ENCODE data around the gene CPT2. TPM values are rescaled to one million over a fixed set of nuclear protein-coding genes. Genes with fewer than 3 reads are reported as not detected.

Gene CPT2
- 10 to 100 TPM; 10.6 to 12.0 TPM for total RNA-seq
- polyA plus RNA-seq (2013, experiment 1 of 2) = 11.6 TPM
- 9.5 TPM for polyA plus RNA-seq (2013, experiment 2 of 2)
- total RNA-seq = 3.6 to 41.5 (median 22.0) reads per million in 172 experiments

DNA sequence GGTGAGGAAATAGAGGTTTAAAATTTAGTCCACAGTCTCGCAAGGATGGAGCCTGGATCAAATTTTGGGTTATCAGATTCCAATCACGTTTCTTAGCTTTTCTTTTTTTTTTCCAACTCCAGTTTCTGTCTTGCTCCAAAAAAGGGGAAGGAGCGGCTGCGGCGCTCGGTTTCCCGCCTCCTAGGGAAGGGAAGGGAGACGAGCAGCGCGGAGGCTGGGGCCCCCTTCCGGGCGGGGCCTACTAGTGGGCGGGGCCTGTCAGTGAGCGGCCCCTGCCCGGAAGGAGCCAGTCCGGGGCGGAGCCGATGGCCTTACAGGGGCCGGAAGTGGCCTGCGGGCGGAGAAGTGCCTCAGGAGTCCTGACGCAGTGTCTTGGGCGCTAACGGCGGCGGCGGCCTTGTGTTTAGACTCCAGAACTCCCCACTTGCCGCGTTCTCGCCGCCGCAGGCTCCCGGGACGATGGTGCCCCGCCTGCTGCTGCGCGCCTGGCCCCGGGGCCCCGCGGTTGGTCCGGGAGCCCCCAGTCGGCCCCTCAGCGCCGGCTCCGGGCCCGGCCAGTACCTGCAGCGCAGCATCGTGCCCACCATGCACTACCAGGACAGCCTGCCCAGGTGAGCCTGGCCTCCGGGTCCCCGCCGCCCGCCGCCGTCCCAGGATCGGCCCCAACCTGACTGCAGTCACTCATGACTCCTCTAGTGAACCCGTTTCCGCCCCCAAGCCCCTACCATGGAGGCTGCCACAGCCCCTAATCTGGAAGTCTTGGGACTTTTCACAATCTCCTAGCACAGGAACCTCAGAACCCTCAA is at the start of gene CPT2:
TSS of gene CPT2 (plus strand) at position 340 of the 806 bp plus-strand sequence. CDS start at position 460, 120 bp downstream.
- peaks cover 29% of the 10 kb centered on the region for H3K4me1 Mint-ChIP-seq (ENCODE audit: low read depth)
- ATAC-seq (ENCODE audit: poor library complexity) (peak; percentile 92), DNase-seq (peak; percentile 75 to 96 (median 89))
- H3K9me3 Mint-ChIP-seq = no peaks in the 10 kb centered on the region
- ChIA-PET POLR2A (interaction anchor here (0.9 to 2.6 kb wide), 5 partner anchors 10 to 42 kb away, joined by 3 to 13 read pairs (median 5); partner anchors contain the start of genes CZIB and MAGOH), CTCF (no interaction called here)
- H3K27me3 ChIP-seq (ENCODE audit: control insufficient read depth in 1 of 2, insufficient read depth in 2 of 2, low read length in 2 of 2) = no peaks in the 10 kb centered on the region
- peak within 1 kb of the TSS; percentile 93 for H3K4me3 Mint-ChIP-seq
- H3K4me3 ChIP-seq (ENCODE audit: low read length) = peak within 1 kb of the TSS; percentile 92
- H3K27ac Mint-ChIP-seq = peak within 1 kb of the TSS; percentile 93
- peaks cover 11% of the 10 kb centered on the region for H3K36me3 ChIP-seq (ENCODE audit: insufficient read depth, low read length)
- peaks cover 33% of the 10 kb centered on the region for H3K36me3 Mint-ChIP-seq (ENCODE audit: low read depth)
- TF ChIP-seq, protein P1, sequence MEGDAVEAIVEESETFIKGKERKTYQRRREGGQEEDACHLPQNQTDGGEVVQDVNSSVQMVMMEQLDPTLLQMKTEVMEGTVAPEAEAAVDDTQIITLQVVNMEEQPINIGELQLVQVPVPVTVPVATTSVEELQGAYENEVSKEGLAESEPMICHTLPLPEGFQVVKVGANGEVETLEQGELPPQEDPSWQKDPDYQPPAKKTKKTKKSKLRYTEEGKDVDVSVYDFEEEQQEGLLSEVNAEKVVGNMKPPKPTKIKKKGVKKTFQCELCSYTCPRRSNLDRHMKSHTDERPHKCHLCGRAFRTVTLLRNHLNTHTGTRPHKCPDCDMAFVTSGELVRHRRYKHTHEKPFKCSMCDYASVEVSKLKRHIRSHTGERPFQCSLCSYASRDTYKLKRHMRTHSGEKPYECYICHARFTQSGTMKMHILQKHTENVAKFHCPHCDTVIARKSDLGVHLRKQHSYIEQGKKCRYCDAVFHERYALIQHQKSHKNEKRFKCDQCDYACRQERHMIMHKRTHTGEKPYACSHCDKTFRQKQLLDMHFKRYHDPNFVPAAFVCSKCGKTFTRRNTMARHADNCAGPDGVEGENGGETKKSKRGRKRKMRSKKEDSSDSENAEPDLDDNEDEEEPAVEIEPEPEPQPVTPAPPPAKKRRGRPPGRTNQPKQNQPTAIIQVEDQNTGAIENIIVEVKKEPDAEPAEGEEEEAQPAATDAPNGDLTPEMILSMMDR (IDR thresholded peaks at IDR 0.05) = no peak
- H3K27me3 Mint-ChIP-seq = no peaks in the 10 kb centered on the region
- no peaks in the 10 kb centered on the region for H3K9me3 ChIP-seq (ENCODE audit: control insufficient read depth in 1 of 2, insufficient read depth in 1 of 2, low read length in 2 of 2)
- intact Hi-C loops (cut with DNase I, micrococcal nuclease) = loop anchor here (1.0 to 10.0 kb wide), 6 partner anchors 23 to 1142 kb away; partner anchors contain the start of genes BTF3L4 (in 1 of the 2), CZIB (in 1 of the 2), MAGOH (in 1 of the 2) and TXNDC12 (in 1 of the 2)
- peak within 1 kb of the TSS; percentile 93 to 97 for H3K27ac ChIP-seq (ENCODE audit: low read depth in 1 of 2, low read length in 2 of 2)
- H3K4me1 ChIP-seq (ENCODE audit: insufficient read depth, low read length) = peaks cover 25% of the 10 kb centered on the region

- intact Hi-C loops (cut with DNase I, micrococcal nuclease) = no loop called here
- Mint-ChIP-seq H3K4me3 (no peak overlapping the region), H3K27ac (no peak overlapping the region), H3K4me1 (ENCODE audit: low read depth) (no peaks in the 10 kb centered on the region), H3K36me3 (ENCODE audit: low read depth) (no peaks in the 10 kb centered on the region), H3K27me3 (no peaks in the 10 kb centered on the region), H3K9me3 (no peaks in the 10 kb centered on the region)
- Histone ChIP-seq H3K4me3 (ENCODE audit: low read length) (no peak overlapping the region), H3K36me3 (ENCODE audit: insufficient read depth, low read length) (no peaks in the 10 kb centered on the region), H3K27me3 (ENCODE audit: control insufficient read depth in 1 of 2, insufficient read depth in 2 of 2, low read length in 2 of 2) (peaks cover 0 to under 1% of the 10 kb centered on the region in 2 experiments), H3K4me1 (ENCODE audit: insufficient read depth, low read length) (no peaks in the 10 kb centered on the region), H3K27ac (ENCODE audit: low read depth in 1 of 2, low read length in 2 of 2) (no peak overlapping the region), H3K9me3 (ENCODE audit: control insufficient read depth in 1 of 2, insufficient read depth in 1 of 2, low read length in 2 of 2) (no peaks in the 10 kb centered on the region)
- TF ChIP-seq, protein P1 (IDR thresholded peaks at IDR 0.05) = no peak
- POLR2A ChIA-PET = interaction anchor here (1.3 kb wide), 1 partner anchor 39 kb away, joined by 4 read pairs; no protein-coding TSS in a partner anchor
- no peak for DNase-seq
- no peak for ATAC-seq (ENCODE audit: poor library complexity)
- CTCF ChIA-PET = no interaction called here
Measured at GRCh38 chr1:53147174-53147573, 49.5 kb upstream of the CPT2 start.

GRCh38 chr1:53148123-53148522 is 48.5 kb upstream of the CPT2 start:
- ChIA-PET CTCF (no interaction called here), POLR2A (interaction anchor here (1.3 kb wide), 1 partner anchor 40 kb away, joined by 4 read pairs; no protein-coding TSS in a partner anchor)
- Histone ChIP-seq H3K27me3 (ENCODE audit: control insufficient read depth in 1 of 2, insufficient read depth in 2 of 2, low read length in 2 of 2) (no peaks in the 10 kb centered on the region), H3K4me3 (ENCODE audit: low read length) (no peak overlapping the region), H3K9me3 (ENCODE audit: control insufficient read depth in 1 of 2, insufficient read depth in 1 of 2, low read length in 2 of 2) (no peaks in the 10 kb centered on the region), H3K4me1 (ENCODE audit: insufficient read depth, low read length) (no peaks in the 10 kb centered on the region), H3K27ac (ENCODE audit: low read depth in 1 of 2, low read length in 2 of 2) (no peak overlapping the region), H3K36me3 (ENCODE audit: insufficient read depth, low read length) (no peaks in the 10 kb centered on the region)
- Mint-ChIP-seq H3K27ac (no peak overlapping the region), H3K27me3 (no peaks in the 10 kb centered on the region), H3K36me3 (ENCODE audit: low read depth) (no peaks in the 10 kb centered on the region), H3K4me1 (ENCODE audit: low read depth) (no peaks in the 10 kb centered on the region), H3K9me3 (no peaks in the 10 kb centered on the region), H3K4me3 (no peak overlapping the region)
- DNase-seq (no peak), ATAC-seq (ENCODE audit: poor library complexity) (no peak)
- intact Hi-C loops (cut with DNase I, micrococcal nuclease) = no loop called here
- TF ChIP-seq, protein P1 (IDR thresholded peaks at IDR 0.05) = no peak
